GM20431 (cell line): ENCODE data around the gene PTPN9.
"Not testable (repeated sequence)": the region's sequence is repeated elsewhere in the genome, so short reads cannot be mapped to it uniquely, and the experiment has no call there.

Experiments
- in situ Hi-C: fragments of 300-500 bp; cut with MseI, MboI; formaldehyde crosslinking; loops from one replicate; pipeline ENCODE4 v1.15.0; 2020; ENCODE audit warnings: low sequenced_read_pairs; ENCODE audit not compliant: unreplicated experiment

Gene PTPN9

GRCh38 chr15:75584121-75584520 is 5.0 kb upstream of the PTPN9 start:
- in situ Hi-C loops: no loop called here

DNA sequence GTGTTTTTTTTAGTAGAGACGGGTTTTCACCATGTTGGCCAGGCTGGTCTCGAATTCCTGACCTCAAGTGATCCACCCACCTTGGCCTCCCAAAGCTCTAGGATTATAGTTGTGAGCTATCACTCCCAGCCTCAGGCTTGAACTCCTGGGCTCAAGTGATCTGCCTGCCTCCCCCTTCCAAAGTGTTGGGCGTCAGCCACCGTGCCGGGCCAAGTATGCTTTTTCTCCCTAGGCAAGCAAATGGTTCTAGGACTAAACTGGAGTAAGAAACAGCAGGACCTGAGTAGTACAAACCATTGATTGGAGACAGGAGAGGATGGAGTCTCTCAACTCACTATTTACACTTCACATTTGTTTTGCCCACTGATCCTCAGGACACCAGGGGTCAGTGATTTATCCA is 4.6 kb upstream of the PTPN9 start:
- in situ Hi-C loops: no loop called here

- in situ Hi-C loops: not testable (repeated sequence)
These were observed 3.8 kb upstream of the PTPN9 start for GRCh38 chr15:75582943-75583342.

- in situ Hi-C loops: no loop called here
These were observed 755 bp downstream of the PTPN9 start for GRCh38 chr15:75578173-75578947.

DNA sequence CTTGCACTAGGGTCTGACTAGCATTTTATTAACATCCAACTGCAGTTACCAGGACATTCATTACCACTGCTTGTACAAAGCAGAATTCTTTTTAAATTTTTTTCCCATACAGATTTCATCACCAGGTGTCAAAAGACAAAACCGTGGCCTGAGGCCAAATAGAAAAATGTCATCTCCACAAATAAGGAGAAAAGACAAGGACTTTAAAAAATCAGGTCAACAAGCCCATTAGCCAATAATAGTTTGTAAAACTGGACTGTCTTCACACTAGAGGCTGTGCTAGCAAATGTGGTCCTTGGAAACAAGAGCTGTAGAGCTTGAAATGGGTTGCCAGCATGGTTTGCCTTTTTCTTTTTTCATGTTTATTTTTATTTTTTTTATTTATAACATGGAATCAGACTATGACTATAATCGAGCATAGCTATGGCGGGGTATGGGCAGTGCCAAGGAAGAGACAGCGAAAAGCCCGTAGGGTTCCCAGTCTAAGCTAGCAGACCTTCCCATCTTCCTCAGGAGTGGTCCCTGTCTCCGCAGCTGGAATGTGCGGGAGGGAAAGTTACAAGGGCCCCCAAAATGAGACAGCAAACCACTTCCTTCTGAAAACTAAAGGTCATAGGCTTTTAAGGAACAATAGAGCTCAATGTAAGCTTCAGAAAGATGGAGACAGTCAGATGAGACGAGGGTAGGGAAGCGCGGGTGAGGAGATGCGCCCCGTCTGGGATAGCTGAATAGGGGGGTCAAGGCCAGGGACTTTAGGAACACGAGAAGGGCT is 1.5 kb downstream of the PTPN9 start:
- in situ Hi-C loops: no loop called here

- in situ Hi-C loops: no loop called here
These were observed 5.3 kb downstream of the PTPN9 start for GRCh38 chr15:75573648-75574384.

DNA sequence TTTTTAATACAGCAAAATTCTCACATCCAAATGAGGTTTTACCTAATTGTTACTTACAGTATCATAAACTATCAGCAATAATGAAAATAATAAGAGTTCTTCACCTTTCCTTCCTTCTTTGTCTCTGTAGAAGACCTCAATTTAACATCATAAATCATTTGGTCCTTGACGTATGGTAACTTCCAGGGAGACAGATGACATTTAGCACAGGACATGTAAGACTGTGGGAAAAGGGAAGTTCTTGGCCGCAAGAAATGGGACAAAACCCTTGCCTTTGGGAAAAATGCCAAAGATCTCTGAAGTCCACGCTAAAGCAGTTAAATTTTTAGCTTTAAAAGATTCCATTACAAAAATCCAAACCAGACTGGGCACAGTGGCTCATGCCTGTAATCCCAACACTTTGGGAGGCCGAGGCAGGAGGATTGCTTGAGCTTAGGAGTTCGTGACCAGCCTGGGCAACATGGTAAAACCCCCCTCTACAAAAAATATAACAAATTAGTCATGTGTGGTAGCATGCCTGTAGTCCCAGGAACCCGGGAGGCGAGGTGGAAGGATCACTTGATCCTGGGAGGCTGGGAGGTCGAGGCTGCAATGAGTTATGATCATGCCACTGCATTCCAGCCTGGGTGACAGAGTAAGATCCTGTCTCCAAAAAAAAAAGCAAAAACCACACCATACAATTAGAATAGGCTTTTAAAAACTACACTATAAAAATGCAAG is 8.8 kb downstream of the PTPN9 start:
- in situ Hi-C loops: no loop called here

DNA sequence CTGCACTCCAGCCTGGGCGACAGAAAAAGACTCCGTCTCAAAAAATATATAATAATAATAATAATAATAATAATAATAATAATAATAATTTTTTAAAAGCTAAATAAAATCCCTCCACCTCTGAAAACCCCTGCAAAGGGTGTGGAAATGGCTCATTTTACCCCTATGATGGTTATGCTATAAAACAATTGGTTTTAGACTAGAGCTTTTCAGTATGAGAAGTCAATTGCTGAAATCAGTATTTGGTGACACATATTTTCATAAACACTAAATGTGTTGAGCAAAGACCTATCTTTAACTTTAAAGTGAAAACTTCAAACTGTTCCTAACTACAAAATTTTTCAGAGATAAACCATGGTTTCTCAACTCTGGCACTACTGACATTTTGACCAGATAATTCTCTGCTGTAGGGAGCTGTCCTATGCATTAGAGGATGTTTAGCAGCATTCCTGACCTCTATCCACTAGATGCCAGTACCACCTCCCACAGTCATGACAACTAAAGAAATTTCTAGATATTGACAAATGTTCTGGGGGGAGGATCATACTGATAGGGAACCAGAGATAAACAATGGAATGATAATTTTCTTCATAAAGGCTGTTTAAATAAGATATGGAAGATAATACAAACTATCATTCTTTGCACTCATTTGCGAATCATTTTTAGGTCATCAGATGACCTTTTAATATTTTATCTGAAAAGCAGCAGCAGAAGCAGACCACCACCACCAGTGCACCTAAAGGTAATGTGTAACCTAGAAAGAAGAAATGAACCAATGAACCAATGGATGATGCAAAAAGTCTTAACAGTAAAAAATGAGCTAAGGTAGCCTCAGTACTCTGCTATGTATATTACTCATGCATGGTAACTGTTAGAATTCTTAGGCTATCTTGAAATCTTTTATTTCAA is 13.8 kb downstream of the PTPN9 start:
- in situ Hi-C loops: no loop called here

DNA sequence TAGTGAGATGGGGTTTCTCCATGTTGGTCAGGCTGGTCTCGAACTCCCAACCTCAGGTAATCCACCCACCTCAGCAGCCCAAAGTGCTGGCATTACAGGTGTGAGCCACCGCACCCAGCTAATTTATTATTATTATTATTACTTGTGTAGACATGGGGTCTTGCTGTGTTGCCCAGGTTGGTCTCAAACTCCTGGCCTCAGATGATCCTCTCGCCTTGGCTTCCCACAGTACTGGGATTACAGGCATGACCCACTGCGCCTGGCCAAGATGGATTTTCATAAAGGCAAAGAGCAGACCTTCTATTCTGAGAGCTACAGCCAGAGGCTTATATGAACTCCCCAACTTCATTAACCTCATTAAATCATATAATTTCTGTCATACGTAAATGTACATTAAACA is 17.2 kb downstream of the PTPN9 start:
- in situ Hi-C loops: no loop called here

- in situ Hi-C loops: not testable (repeated sequence)
These were observed 19.8 kb downstream of the PTPN9 start for GRCh38 chr15:75559360-75559759.

DNA sequence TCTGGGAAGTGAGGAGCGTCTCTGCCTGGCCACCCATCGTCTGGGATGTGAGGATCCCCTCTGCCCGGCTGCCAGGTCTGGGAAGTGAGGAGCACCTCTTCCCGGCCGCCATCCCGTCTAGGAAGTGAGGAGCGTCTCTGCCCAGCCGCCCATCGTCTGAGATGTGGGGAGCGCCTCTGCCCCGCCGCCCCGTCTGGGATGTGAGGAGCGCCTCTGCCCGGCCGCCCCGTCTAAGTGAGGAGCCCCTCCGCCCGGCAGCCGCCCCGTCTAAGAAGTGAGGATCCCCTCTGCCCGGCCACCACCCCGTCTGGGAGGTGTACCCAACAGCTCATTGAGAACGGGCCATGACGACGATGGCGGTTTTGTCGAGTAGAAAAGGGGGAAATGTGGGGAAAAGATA is 20.2 kb downstream of the PTPN9 start:
- in situ Hi-C loops: not testable (repeated sequence)

- in situ Hi-C loops: no loop called here
These were observed 24.4 kb downstream of the PTPN9 start for GRCh38 chr15:75554717-75555116.

DNA sequence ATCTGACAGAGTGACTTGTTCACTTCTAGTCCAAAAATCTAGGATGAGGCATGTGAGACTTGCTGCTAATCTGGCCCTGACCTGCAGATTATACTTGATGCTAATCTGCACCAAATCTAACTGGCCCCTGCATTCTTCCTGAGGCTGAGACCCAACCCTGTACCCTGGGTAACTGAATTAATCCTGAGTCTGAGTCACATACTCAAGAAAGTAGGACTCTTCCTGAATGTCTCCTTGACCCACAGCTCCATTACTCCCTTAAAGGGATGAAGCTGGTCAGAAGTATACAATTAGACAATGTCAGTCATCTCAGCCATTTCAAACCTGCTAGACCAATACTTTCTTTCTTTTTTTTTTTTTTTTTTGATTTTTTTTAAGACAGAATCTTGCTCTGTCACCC is 25.5 kb downstream of the PTPN9 start:
- in situ Hi-C loops: no loop called here

DNA sequence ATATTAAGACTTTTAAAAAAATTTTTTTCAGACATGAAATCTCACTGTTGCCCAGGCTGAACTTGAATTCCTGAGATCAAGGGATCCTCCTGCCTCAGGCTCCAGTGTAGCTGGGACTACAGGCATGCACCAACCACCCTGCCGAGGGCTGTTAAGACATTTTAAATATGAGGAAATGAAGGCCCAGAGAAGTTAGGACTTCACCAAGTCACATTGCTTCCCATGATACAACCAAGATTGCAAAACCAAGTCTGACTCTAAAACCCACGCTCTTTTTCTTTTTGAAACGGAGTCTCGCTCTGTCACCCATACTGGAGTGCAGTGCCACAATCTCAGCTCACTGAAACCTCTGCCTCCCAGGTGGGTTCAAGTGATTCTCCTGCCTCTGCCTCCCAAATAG is 28.0 kb downstream of the PTPN9 start:
- in situ Hi-C loops: no loop called here

GRCh38 chr15:75545064-75545463 is 34.1 kb downstream of the PTPN9 start:
- in situ Hi-C loops: no loop called here

DNA sequence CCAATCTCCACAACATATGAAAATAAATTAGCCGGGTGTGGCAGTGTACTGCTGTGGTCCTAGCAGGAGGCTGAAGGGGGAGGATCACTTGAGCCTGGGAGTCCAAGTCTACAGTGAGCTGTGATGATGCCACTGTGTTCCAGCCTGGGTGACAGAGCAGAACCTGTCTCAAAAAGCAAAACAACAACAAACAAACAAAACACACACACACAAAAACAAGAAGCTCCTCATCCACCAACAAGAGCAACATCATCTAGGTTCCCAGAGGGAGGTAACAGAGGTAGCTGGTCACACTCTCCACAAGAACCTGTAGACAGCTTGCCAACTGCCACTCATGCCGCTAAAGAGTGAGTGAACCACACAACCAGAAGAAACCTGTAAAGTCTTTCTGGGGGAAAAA is 34.8 kb downstream of the PTPN9 start:
- in situ Hi-C loops: no loop called here

DNA sequence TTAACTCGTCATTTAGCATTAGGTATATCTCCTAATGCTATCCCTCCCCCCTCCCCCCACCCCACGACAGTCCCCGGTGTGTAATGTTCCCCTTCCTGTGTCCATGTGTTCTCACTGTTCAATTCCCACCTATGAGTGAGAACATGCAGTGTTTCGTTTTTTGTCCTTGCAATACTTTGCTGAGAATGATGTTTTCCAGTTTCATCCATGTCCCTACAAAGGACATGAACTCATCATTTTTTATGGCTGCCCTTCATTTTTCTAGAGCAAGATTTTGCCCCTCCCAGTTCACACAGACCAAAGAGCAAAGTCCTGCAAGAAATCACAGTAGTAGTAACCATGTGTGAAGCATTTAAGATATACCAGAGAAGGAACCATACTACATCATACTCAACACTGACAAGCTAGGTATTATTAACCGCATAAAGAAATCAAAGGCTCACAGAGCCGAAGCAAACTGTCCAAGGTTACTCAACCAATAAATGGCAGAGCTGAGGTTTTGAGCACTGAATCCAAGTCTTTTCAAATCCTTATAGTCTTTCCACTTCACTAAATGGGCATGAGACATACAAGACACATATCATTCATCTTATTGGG is 36.1 kb downstream of the PTPN9 start:
- in situ Hi-C loops: not testable (repeated sequence)

- in situ Hi-C loops: no loop called here
These were observed 36.7 kb downstream of the PTPN9 start for GRCh38 chr15:75542386-75542797.

DNA sequence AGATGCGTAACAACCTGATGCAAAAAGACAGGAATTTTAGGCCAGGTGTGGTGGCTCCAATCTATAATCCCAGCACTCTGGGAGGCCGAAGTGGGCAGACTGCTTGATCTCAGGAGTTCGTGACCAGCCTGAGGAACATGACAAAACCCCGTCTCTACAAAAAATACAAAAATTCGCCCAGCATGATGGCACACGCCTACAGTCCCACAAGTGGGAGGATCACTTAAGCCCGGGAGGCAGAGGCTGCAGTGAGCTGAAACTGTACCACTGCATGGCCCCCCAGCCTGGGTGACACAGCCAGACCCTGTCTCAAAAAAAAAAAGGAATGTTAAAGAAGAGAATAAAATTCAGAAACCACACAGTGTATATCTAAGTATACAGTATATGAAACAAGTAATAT is 40.7 kb downstream of the PTPN9 start:
- in situ Hi-C loops: no loop called here
